ENCODE data around the gene LRRFIP2.
"Not testable (repeated sequence)": the region's sequence is repeated elsewhere in the genome, so short reads cannot be mapped to it uniquely, and the experiment has no call there.

Gene LRRFIP2, protein sequence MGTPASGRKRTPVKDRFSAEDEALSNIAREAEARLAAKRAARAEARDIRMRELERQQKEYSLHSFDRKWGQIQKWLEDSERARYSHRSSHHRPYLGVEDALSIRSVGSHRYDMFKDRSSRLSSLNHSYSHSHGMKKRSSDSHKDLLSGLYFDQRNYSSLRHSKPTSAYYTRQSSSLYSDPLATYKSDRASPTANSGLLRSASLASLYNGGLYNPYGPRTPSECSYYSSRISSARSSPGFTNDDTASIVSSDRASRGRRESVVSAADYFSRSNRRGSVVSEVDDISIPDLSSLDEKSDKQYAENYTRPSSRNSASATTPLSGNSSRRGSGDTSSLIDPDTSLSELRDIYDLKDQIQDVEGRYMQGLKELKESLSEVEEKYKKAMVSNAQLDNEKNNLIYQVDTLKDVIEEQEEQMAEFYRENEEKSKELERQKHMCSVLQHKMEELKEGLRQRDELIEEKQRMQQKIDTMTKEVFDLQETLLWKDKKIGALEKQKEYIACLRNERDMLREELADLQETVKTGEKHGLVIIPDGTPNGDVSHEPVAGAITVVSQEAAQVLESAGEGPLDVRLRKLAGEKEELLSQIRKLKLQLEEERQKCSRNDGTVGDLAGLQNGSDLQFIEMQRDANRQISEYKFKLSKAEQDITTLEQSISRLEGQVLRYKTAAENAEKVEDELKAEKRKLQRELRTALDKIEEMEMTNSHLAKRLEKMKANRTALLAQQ

DNA sequence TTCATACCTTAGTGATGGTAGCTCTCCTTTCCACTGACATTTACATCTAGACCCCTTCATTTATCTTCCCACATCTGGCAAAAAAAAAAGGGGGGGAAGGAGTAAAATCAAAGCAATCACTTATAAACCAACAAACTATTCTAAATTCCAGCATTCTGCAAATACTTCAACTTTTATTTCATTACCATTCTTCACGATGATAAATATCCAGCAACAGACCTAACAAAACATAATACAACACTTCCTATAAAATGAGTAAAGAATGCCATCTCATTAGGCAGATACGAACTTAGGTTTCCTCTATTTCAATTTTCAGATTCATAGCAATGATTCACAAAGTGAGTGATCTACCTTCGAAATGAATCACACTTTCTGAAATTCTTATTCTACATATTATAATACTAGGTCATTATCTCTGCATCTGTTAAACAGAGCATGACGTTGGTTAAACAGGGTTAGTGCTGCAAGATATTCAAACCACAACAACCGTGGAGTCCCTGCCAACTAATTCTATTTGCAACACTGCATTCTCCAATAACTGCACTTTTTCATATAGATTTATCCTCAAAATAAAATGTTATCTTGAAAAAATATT is at the start of gene LRRFIP2:
TSS of gene LRRFIP2 (minus strand) at position 51 of the 595 bp plus-strand sequence. CDS start 25,599 bp downstream, outside the sequence.
- peaks cover 28% of the 10 kb centered on the region for H3K36me3 ChIP-seq (ENCODE audit: control insufficient read depth, insufficient read depth, low read length, severe bottlenecking)
- H3K27me3 ChIP-seq (replicated peaks; ENCODE audit: control insufficient read depth, insufficient read depth, low read length) = no peaks in the 10 kb centered on the region
- DNase-seq (ENCODE audit: low read depth) = peak; percentile 73
- peaks cover 31% of the 10 kb centered on the region for H3K4me1 ChIP-seq (ENCODE audit: control insufficient read depth, insufficient read depth, low read length)
- peak within 1 kb of the TSS; percentile 89 for H3K4me3 ChIP-seq (ENCODE audit: low read length)
- no peaks in the 10 kb centered on the region for H3K9me3 ChIP-seq (ENCODE audit: control insufficient read depth, low read length)
- peak within 1 kb of the TSS; percentile 94 for H3K9ac ChIP-seq (ENCODE audit: low read length)

DNA sequence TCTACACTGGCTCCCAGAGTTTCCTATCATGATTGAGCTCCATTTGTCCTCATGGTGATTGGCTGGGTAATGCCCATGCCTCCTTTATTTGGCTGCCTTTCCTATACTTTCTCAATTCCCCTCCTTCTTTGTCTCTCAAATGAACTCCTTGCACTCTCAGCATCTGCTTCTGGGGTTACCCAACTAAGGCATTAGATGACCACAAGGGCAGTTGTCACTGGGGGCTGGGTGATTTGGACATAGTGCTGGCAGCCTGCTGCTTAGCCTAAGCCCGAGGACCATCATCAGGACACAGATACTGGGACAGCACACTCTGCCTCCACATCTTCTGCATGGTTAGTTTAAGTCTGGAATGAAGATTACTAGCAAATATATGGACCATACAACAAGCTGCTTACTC is 49.2 kb upstream of the LRRFIP2 start:
- peaks cover 6% of the 10 kb centered on the region for H3K4me1 ChIP-seq (ENCODE audit: control insufficient read depth, insufficient read depth, low read length)

DNA sequence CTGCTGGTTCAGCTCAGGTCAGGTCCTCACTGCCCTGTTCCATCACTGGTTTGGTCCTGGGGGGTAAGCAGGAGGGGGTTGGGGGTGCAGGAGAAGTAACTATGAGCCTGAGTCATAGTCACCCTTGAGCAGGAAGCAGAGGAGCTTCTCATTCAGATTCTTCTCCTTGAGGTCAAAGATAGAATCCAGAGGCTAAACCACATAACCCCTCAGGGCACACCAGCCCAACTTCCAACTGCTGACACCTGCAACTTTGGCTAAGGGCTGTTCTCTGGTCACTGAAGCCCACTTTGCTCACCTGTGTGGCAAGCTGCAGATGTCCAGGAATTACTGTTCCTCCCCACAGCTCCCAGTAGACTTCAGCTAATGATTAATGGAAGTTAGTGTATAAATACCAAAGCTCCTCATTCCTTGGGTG is 48.8 kb upstream of the LRRFIP2 start:
- no peak for DNase-seq (ENCODE audit: low read depth)
- Histone ChIP-seq H3K4me1 (ENCODE audit: control insufficient read depth, insufficient read depth, low read length) (peaks cover 6% of the 10 kb centered on the region), H3K4me3 (ENCODE audit: low read length) (no peak overlapping the region), H3K9ac (ENCODE audit: low read length) (no peak overlapping the region), H3K36me3 (ENCODE audit: control insufficient read depth, insufficient read depth, low read length, severe bottlenecking) (no peaks in the 10 kb centered on the region), H3K9me3 (ENCODE audit: control insufficient read depth, low read length) (no peaks in the 10 kb centered on the region), H3K27me3 (replicated peaks; ENCODE audit: control insufficient read depth, insufficient read depth, low read length) (peaks cover 13% of the 10 kb centered on the region)

More for the DNA sequence above, 49.2 kb upstream of the LRRFIP2 start:
- Histone ChIP-seq H3K9ac (ENCODE audit: low read length) (no peak overlapping the region), H3K9me3 (ENCODE audit: control insufficient read depth, low read length) (no peaks in the 10 kb centered on the region), H3K4me3 (ENCODE audit: low read length) (no peak overlapping the region), H3K27me3 (replicated peaks; ENCODE audit: control insufficient read depth, insufficient read depth, low read length) (peaks cover 14% of the 10 kb centered on the region), H3K36me3 (ENCODE audit: control insufficient read depth, insufficient read depth, low read length, severe bottlenecking) (no peaks in the 10 kb centered on the region)
- DNase-seq (ENCODE audit: low read depth) = no peak

DNA sequence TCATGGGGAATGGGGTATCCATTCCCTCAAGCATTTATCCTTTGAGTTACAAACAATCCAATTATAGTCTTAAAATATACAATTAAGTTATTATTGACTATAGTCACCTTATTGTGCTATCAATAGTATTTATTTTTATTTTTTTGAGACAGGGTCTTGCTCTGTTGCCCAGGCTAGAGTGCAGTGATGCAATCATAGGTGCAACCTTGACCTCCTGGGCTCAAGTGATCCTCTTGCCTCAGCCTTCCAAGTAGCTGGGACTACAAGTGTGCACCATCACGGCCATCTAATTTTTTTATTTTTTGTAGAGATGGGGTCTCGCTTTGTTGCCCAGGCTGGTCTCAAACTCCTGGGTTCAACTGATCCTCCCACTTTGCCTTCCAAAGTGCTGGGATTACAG is 48.2 kb upstream of the LRRFIP2 start:
- not testable (repeated sequence) for H3K36me3 ChIP-seq (ENCODE audit: control insufficient read depth, insufficient read depth, low read length, severe bottlenecking); H3K4me3 ChIP-seq (ENCODE audit: low read length); H3K9me3 ChIP-seq (ENCODE audit: control insufficient read depth, low read length); H3K27me3 ChIP-seq (replicated peaks; ENCODE audit: control insufficient read depth, insufficient read depth, low read length); DNase-seq (ENCODE audit: low read depth); H3K4me1 ChIP-seq (ENCODE audit: control insufficient read depth, insufficient read depth, low read length); H3K9ac ChIP-seq (ENCODE audit: low read length)

DNA sequence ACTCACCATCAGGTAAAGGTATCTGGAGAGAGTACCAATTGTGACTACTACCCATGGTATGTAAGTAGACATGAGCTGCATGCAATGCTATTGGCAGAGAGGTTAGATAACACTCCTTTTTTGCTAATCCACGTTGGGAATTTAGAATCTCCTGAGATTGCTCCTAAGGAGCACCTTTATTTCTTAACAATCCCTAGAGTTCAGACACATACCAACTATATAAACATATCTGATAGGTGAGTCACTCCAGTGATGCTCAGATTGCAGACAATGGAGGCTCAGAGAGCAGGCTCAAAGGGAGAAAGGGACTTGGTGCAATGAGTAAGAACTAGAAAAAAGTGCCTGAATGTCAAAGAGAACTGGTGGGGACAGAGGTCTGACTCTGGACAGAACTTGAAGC is 47.0 kb upstream of the LRRFIP2 start:
- Histone ChIP-seq H3K9me3 (ENCODE audit: control insufficient read depth, low read length) (peaks cover 2% of the 10 kb centered on the region), H3K27me3 (replicated peaks; ENCODE audit: control insufficient read depth, insufficient read depth, low read length) (peaks cover 5% of the 10 kb centered on the region), H3K4me1 (ENCODE audit: control insufficient read depth, insufficient read depth, low read length) (peaks cover 6% of the 10 kb centered on the region), H3K36me3 (ENCODE audit: control insufficient read depth, insufficient read depth, low read length, severe bottlenecking) (no peaks in the 10 kb centered on the region), H3K4me3 (ENCODE audit: low read length) (no peak overlapping the region), H3K9ac (ENCODE audit: low read length) (no peak overlapping the region)
- DNase-seq (ENCODE audit: low read depth) = peak; percentile 60

DNA sequence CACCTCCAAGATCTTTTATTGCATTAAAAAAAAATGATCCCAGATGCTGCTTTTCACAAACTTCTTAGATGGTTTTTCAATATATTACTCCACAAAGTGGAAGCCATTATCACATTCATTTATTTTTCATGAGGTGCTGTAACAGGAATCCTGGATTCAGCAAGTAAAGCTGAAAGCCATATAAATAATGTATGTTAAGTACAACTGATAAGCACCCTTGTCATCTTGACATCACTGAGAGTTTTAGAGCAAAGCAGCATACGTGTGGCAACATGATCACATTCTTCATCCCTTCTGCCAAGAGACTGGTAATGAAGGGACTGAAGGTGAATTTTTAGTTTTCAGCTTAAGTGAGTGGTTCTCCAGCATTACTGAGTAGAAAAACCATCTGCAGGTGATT is 44.9 kb upstream of the LRRFIP2 start:
- Histone ChIP-seq H3K9ac (ENCODE audit: low read length) (no peak overlapping the region), H3K27me3 (replicated peaks; ENCODE audit: control insufficient read depth, insufficient read depth, low read length) (no peaks in the 10 kb centered on the region), H3K9me3 (ENCODE audit: control insufficient read depth, low read length) (peaks cover 2% of the 10 kb centered on the region), H3K4me1 (ENCODE audit: control insufficient read depth, insufficient read depth, low read length) (peaks cover 6% of the 10 kb centered on the region), H3K4me3 (ENCODE audit: low read length) (no peak overlapping the region), H3K36me3 (ENCODE audit: control insufficient read depth, insufficient read depth, low read length, severe bottlenecking) (no peaks in the 10 kb centered on the region)
- DNase-seq (ENCODE audit: low read depth) = no peak

DNA sequence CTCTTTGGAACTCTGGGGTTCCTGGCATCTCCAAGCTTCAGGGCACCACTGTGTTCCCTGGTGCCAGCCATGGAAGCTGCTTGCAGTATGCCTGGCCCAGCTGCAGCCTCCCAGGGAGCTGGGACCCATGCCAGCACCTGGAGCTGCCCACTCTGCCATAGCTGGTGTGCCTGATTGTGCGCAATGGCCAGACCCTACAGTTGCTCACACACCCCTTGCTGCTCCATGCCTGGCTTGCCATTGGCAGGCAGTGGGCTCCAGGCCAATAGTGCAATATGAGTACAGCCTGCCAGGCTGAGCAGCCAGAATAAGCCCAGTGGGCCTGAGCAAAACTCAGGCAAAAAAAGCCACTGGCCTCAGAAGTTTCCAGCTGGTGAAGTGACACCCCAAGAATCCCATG is 43.8 kb upstream of the LRRFIP2 start:
- DNase-seq (ENCODE audit: low read depth) = no peak
- Histone ChIP-seq H3K4me3 (ENCODE audit: low read length) (no peak overlapping the region), H3K9me3 (ENCODE audit: control insufficient read depth, low read length) (peaks cover 2% of the 10 kb centered on the region), H3K27me3 (replicated peaks; ENCODE audit: control insufficient read depth, insufficient read depth, low read length) (no peaks in the 10 kb centered on the region), H3K4me1 (ENCODE audit: control insufficient read depth, insufficient read depth, low read length) (peaks cover 8% of the 10 kb centered on the region), H3K36me3 (ENCODE audit: control insufficient read depth, insufficient read depth, low read length, severe bottlenecking) (no peaks in the 10 kb centered on the region), H3K9ac (ENCODE audit: low read length) (no peak overlapping the region)

DNA sequence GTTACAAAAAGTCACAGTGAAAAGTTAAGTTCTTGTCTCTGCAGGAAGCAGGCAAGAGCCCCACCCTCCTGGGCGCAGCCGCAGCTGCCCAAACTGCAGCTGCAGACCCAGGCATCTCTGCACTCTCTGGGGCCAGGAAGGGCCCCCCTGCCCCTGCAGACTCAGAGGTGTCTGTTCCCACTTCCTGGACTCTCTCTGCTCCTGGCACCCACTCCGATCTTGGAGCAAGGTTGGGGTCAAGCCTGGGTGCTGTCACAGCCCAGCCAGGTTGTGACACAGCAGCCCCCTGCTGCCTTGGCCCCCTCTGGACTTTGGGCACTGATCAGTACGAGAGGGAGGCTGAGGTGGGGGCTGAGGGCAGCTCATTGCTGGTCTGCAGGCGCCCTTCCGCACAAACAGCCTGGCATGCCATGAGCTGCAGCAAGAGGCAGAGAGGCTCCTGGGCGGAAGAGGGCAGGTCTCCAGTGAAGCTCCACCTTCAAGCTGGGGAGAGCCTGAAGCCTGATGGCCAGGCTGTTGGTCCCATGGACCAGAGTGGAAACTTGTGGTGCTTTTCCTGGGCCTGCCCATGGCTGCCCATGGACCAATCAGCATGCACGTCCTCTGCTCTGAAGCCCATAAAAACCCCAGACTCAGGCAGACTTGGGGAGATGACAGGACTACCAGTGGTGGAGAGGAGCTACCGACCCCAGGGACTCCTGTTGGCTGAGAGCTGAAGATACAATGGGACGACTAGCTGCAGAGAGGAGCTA is 42.9 kb upstream of the LRRFIP2 start:
- H3K27me3 ChIP-seq (replicated peaks; ENCODE audit: control insufficient read depth, insufficient read depth, low read length) = no peaks in the 10 kb centered on the region
- H3K9ac ChIP-seq (ENCODE audit: low read length) = no peak overlapping the region
- peaks cover 9% of the 10 kb centered on the region for H3K4me1 ChIP-seq (ENCODE audit: control insufficient read depth, insufficient read depth, low read length)
- peaks cover 2% of the 10 kb centered on the region for H3K9me3 ChIP-seq (ENCODE audit: control insufficient read depth, low read length)
- no peaks in the 10 kb centered on the region for H3K36me3 ChIP-seq (ENCODE audit: control insufficient read depth, insufficient read depth, low read length, severe bottlenecking)
- no peak overlapping the region for H3K4me3 ChIP-seq (ENCODE audit: low read length)
- DNase-seq (ENCODE audit: low read depth) = no peak

DNA sequence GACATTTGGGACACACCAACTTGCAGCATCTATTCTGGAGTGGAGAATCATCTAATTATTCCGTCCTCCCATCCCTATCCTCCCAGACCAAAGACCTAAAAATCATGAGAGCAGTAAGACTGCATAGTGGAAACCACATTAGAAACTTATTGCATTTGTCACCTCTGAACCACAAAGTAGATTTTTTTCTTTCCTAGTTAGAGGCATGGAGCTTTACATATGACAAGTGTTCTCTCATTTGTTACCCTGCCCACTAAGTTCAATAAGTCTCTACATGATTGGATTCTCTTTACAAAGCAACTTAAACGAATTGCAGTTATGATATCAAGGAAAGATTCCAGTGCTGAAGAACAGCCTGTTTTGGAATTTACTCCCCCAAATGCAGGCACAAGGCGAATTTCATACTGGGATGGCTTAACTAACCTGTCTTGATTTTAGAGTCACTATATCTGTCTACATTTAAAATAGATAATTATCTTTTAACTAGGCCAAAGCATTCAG is 42.3 kb upstream of the LRRFIP2 start:
- H3K27me3 ChIP-seq (replicated peaks; ENCODE audit: control insufficient read depth, insufficient read depth, low read length) = no peaks in the 10 kb centered on the region
- H3K9ac ChIP-seq (ENCODE audit: low read length) = no peak overlapping the region
- no peak overlapping the region for H3K4me3 ChIP-seq (ENCODE audit: low read length)
- no peaks in the 10 kb centered on the region for H3K36me3 ChIP-seq (ENCODE audit: control insufficient read depth, insufficient read depth, low read length, severe bottlenecking)
- H3K4me1 ChIP-seq (ENCODE audit: control insufficient read depth, insufficient read depth, low read length) = peaks cover 8% of the 10 kb centered on the region
- DNase-seq (ENCODE audit: low read depth) = no peak
- peaks cover 4% of the 10 kb centered on the region for H3K9me3 ChIP-seq (ENCODE audit: control insufficient read depth, low read length)

DNA sequence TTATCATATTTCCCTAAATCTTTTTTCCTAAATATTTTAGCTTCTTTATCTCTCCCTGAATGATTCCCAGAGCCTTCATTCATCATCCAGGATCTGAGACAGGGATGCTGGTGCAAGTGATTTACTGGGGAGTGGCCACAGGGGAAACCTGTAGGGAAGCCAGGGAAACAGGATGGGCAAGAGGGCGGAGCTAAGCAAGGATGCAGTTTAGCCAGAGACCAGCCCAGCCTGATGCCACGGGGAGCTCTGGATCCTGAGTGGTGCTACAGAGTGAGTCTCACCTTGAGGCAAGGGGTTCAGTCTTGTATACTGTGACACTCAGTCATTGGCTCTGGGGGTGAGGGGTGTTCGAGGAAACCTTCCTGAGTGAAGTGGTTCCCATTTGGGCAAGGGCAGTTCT is 39.7 kb upstream of the LRRFIP2 start:
- no peak for DNase-seq (ENCODE audit: low read depth)
- Histone ChIP-seq H3K27me3 (replicated peaks; ENCODE audit: control insufficient read depth, insufficient read depth, low read length) (no peaks in the 10 kb centered on the region), H3K36me3 (ENCODE audit: control insufficient read depth, insufficient read depth, low read length, severe bottlenecking) (no peaks in the 10 kb centered on the region), H3K4me3 (ENCODE audit: low read length) (no peak overlapping the region), H3K4me1 (ENCODE audit: control insufficient read depth, insufficient read depth, low read length) (peaks cover 3% of the 10 kb centered on the region), H3K9me3 (ENCODE audit: control insufficient read depth, low read length) (peaks cover 6% of the 10 kb centered on the region), H3K9ac (ENCODE audit: low read length) (no peak overlapping the region)
